LNCaP clone FGC (cell line): Measurements from ENCODE around the gene SCYGR8.

Experiments used
- DNase-seq: peaks from one replicate; pipeline ENCODE4 v3.0.0-alpha.2; 2011; ENCODE audit warnings: low read depth
- H3K4me3 ChIP-seq: 2 replicates; pipeline ENCODE4 v1.5.1; 2011; ENCODE audit warnings: mild to moderate bottlenecking, low read depth, low read length, control low read depth
- CTCF ChIP-seq: IDR thresholded peaks from 2 replicates; pipeline ENCODE4 v1.5.1; 2012; ENCODE audit warnings: mild to moderate bottlenecking; ENCODE audit not compliant: control insufficient read depth, insufficient read depth; ENCODE audit errors: extremely low read depth

SCYGR8 gene

DNA sequence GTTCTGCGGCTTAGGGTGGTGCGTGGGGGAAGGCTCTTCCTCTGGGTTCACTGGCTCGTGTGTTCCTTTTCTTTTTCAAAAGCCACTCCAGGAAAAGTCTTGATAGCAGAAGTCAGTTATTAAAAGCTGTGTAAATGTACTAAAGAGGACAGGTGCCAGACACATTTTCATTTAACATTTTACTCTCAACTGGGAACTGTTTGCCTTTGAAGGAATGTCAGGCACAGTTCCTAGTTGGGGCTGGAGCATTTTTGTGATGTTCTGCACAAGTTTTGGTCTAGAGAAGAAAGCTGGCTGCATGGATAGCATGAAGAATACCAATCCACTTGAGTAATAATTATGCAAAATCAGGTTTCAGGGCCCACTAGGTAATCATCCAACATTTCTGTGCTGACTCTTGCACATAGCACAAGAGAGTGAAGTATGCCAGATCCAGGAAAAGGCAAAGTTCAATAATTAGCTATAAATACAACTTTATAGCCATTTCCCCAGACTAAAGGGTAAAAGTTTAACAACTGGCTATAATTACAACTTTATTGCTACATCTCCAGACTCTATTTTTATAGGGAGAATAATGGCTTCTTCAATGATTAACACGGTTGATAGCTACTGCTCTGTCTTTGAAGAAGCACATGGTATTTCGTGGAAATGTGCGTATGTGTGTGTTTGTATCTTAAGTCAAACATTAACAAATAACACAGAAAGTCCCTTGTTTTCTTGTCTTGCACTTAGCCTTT is 16.2 kb downstream of the SCYGR8 start:
- H3K4me3 ChIP-seq, result no peak overlapping the region
- no peak for DNase-seq
- TF ChIP-seq CTCF, result no peak

- TF ChIP-seq CTCF, result no peak
- DNase-seq, result no peak
- no peak overlapping the region for H3K4me3 ChIP-seq
Measured at GRCh38 chr2:227765788-227766372, 20.2 kb downstream of the SCYGR8 start.

DNA sequence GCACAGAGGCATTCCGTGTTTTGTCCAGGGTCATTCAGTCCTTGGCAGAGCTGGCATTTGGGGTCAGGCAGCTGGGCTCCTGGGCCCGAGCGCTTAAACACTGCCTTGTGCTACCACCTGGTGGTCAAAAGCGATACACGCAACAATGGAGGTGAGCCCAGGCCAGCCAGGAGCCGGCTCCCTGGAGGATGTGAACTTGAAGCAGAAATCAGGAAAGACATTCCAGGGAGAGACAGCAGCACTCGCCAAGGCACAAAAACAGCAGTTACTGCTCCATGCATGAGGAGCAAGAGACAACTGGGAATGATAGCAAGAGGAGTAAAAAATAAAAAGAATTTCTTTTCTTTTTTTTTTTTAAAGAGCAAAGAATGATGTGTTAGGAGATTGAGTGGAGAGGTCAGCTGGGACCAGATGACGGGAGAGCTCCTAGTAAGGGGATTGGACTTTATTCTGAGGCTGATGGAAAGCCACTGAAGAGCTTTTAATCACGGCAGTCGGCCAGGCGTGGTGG is 20.7 kb downstream of the SCYGR8 start:
- no peak for DNase-seq
- peak; percentile 81 for TF ChIP-seq CTCF
- no peak overlapping the region for H3K4me3 ChIP-seq

- no peak for TF ChIP-seq CTCF
- H3K4me3 ChIP-seq, result no peak overlapping the region
- no peak for DNase-seq
Measured at GRCh38 chr2:227767830-227768229, 22.1 kb downstream of the SCYGR8 start.

DNA sequence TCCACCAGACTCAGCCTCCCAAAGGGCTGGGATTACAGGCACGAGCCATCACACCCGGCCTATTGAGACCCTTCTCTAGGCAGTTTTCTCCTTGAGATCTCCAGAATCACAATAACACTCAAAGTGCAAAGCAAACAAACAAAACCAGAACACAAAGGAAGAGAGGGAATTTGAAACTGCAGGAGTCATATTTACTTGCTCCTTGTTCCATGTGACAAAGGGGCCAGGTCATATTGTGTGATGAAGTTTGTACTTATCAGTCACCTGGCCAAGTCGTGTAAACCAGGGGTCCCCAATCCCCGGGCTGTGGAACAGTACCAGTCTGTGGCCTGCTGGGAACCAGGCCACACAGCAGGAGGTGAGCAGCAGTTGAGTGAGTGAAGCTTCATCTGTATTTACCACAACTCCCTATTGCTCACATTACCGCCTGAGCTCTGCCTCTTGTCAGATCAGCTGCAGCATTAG is 26.5 kb downstream of the SCYGR8 start:
- TF ChIP-seq CTCF, result no peak
- no peak for DNase-seq
- H3K4me3 ChIP-seq, result no peak overlapping the region

DNA sequence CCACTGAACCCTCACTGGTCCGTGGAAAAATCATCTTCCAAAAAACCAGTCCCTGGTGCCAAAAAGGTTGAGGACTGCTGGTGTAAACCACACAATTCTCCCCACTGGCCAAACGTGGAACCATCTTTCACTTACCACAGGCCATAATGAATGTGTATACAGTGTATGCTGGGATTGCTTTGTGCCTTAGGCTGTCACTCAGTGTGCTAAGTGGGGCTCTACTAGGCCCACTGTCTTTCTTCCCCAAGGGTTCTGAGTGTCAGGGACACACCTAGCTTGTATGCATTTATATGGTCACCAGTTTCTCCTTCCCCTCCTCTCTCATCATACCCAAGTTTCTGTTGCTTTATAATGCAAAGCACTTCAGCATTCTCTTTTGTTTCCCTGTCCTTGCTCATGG is 27.2 kb downstream of the SCYGR8 start:
- TF ChIP-seq CTCF, result no peak
- DNase-seq, result no peak
- no peak overlapping the region for H3K4me3 ChIP-seq
